ENCODE results near the gene CACNA1B.

The CACNA1B gene

DNA sequence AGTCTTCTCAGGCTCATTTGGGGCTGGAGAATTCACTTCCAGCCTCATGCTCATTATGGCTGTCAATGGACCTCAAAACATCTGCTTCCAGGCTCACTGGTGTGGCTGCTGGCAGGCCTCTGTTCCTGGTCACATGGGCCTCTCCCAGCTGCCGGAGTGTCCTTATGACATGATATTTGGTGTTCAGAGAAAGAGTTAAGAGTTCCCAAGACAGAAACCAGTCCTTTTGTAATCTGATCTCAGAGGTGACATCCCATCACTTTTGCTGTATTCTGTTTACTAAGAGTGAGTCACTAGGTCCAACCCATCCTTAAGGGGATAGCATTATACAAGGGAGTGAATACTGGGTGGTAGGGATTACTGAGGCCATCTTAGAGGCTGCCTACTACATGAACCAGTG is 104.6 kb downstream of the CACNA1B start:
- no peaks in the 10 kb centered on the region for H3K36me3 ChIP-seq (ENCODE audit: control insufficient read depth, insufficient read depth, low read length)
- H3K4me3 ChIP-seq (ENCODE audit: insufficient read depth, low read depth, low read length, poor library complexity, severe bottlenecking), result no peak overlapping the region
- no peak for DNase-seq
- no peak overlapping the region for H3K27ac ChIP-seq (ENCODE audit: insufficient read depth, low read length, poor library complexity, severe bottlenecking)
- no peaks in the 10 kb centered on the region for H3K27me3 ChIP-seq (replicated peaks; ENCODE audit: control insufficient read depth, insufficient read depth, low read length, poor library complexity, severe bottlenecking)
- no peaks in the 10 kb centered on the region for H3K4me1 ChIP-seq (ENCODE audit: control insufficient read depth, insufficient read depth, low read length, poor library complexity, severe bottlenecking)
- no peaks in the 10 kb centered on the region for H3K9me3 ChIP-seq (ENCODE audit: control insufficient read depth, low read length)

DNA sequence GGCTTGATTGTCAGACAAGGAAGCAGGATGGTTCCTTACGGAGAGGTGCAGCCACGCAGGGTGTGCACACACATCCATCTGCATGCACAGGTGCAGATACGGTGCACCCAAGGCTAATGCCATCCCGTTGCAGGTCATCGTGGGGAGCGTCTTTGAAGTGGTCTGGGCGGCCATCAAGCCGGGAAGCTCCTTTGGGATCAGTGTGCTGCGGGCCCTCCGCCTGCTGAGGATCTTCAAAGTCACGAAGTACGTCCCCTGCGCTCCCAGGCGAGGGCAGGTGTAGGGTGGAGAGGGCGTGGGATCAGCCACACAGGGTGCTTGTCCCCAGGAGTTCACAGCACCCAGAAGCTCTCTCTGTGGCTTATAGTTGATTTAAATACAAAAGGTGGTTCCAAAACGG is 106.4 kb downstream of the CACNA1B start:
- H3K36me3 ChIP-seq (ENCODE audit: control insufficient read depth, insufficient read depth, low read length), result no peaks in the 10 kb centered on the region
- no peak overlapping the region for H3K4me3 ChIP-seq (ENCODE audit: insufficient read depth, low read depth, low read length, poor library complexity, severe bottlenecking)
- H3K9me3 ChIP-seq (ENCODE audit: control insufficient read depth, low read length), result no peaks in the 10 kb centered on the region
- no peak for DNase-seq
- no peaks in the 10 kb centered on the region for H3K4me1 ChIP-seq (ENCODE audit: control insufficient read depth, insufficient read depth, low read length, poor library complexity, severe bottlenecking)
- H3K27ac ChIP-seq (ENCODE audit: insufficient read depth, low read length, poor library complexity, severe bottlenecking), result no peak overlapping the region
- H3K27me3 ChIP-seq (replicated peaks; ENCODE audit: control insufficient read depth, insufficient read depth, low read length, poor library complexity, severe bottlenecking), result no peaks in the 10 kb centered on the region

DNA sequence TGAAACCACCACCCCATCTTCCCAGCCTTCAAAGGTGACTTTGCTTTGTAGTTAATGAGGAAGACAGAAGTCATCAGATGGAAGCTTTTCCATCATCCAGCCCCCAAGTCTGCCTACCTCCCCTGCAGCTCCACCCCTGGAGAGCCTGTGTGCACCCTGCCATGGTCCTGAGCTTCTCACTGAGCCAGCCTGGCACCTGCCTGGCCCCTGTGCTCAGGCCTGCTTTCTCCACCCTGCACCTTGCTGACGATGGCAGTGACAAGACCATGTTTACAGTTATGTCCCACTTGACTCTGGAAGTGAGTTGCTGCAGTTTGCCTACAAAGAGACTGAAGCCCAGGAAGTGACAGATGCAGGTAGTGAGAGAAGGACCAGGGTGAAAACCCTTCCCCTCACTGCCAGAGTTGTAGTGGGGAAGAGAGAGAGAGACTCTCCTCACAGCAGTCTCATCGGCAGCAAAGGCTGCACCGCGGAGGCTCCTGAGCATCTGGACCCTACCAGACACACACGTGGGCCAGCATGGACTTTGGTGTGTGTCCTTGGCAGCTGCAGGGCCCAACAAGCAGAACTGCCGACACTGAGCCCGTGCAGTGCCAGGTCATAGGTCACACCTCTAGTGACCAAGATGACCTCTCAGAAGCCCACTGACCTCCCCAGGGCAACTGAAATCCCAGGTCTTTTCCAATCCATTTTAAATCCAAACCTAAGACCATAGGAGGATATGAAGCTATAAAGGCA is 107.1 kb downstream of the CACNA1B start:
- DNase-seq, result no peak
- Histone ChIP-seq H3K9me3 (ENCODE audit: control insufficient read depth, low read length) (no peaks in the 10 kb centered on the region), H3K27me3 (replicated peaks; ENCODE audit: control insufficient read depth, insufficient read depth, low read length, poor library complexity, severe bottlenecking) (no peaks in the 10 kb centered on the region), H3K27ac (ENCODE audit: insufficient read depth, low read length, poor library complexity, severe bottlenecking) (no peak overlapping the region), H3K36me3 (ENCODE audit: control insufficient read depth, insufficient read depth, low read length) (no peaks in the 10 kb centered on the region), H3K4me3 (ENCODE audit: insufficient read depth, low read depth, low read length, poor library complexity, severe bottlenecking) (no peak overlapping the region), H3K4me1 (ENCODE audit: control insufficient read depth, insufficient read depth, low read length, poor library complexity, severe bottlenecking) (no peaks in the 10 kb centered on the region)

DNA sequence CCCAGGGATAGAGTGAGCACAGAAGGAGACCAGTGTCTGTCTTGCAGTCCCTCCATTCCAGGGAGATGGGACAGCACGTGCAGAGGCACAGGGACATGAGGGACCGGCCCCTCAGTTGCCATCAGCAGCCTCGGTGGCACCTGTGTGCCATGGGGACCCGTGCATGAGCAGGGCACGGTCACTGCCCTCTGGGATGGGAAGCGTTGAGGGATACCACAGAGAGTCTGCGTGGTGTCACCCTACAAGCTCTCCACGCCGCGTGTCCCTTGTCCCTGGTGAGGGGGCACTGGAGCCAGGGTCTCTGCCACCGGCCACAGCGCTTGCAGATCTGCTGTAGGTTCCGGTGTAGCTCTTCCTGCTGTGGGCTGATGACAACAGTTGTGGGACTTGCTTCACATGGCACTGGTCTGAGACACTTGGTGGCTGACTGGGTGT is 108.1 kb downstream of the CACNA1B start:
- Histone ChIP-seq H3K4me3 (ENCODE audit: insufficient read depth, low read depth, low read length, poor library complexity, severe bottlenecking) (no peak overlapping the region), H3K27ac (ENCODE audit: insufficient read depth, low read length, poor library complexity, severe bottlenecking) (no peak overlapping the region), H3K9me3 (ENCODE audit: control insufficient read depth, low read length) (no peaks in the 10 kb centered on the region), H3K4me1 (ENCODE audit: control insufficient read depth, insufficient read depth, low read length, poor library complexity, severe bottlenecking) (no peaks in the 10 kb centered on the region), H3K36me3 (ENCODE audit: control insufficient read depth, insufficient read depth, low read length) (no peaks in the 10 kb centered on the region), H3K27me3 (replicated peaks; ENCODE audit: control insufficient read depth, insufficient read depth, low read length, poor library complexity, severe bottlenecking) (no peaks in the 10 kb centered on the region)
- no peak for DNase-seq

DNA sequence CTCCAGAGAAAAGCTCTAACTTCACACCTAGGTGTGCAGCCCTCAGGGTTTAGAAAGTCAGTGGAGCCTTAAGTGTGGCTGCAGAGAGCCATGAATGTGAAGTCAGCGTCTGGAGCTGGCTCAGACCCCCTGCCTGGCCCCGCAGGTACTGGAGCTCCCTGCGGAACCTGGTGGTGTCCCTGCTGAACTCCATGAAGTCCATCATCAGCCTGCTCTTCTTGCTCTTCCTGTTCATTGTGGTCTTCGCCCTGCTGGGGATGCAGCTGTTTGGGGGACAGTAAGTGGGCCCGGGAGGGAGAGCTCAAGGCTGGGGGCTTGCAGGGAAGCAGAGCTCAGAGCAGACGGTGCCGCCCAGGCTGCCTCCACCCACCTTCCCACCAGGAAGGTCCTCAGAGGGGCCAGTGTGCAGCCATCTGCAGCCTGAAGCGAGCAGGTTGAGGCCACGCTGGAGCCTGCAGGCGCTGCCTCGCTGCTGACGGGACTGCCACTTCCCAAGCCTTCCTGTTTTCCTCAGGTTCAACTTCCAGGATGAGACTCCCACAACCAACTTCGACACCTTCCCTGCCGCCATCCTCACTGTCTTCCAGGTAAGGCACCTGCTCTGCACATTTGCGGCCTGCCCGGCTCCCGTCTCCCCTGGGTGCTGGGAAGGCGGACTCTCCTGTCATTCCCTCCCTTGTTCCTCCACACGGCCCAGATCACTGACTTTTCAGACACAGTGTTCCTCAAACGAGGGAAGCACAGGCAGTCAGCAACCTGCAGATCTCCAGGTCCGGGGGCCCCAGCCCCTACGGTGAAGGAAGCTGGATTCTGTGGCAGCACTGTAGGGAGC is 108.9 kb downstream of the CACNA1B start:
- DNase-seq, result no peak
- Histone ChIP-seq H3K4me1 (ENCODE audit: control insufficient read depth, insufficient read depth, low read length, poor library complexity, severe bottlenecking) (no peaks in the 10 kb centered on the region), H3K9me3 (ENCODE audit: control insufficient read depth, low read length) (no peaks in the 10 kb centered on the region), H3K4me3 (ENCODE audit: insufficient read depth, low read depth, low read length, poor library complexity, severe bottlenecking) (no peak overlapping the region), H3K36me3 (ENCODE audit: control insufficient read depth, insufficient read depth, low read length) (no peaks in the 10 kb centered on the region), H3K27ac (ENCODE audit: insufficient read depth, low read length, poor library complexity, severe bottlenecking) (no peak overlapping the region), H3K27me3 (replicated peaks; ENCODE audit: control insufficient read depth, insufficient read depth, low read length, poor library complexity, severe bottlenecking) (no peaks in the 10 kb centered on the region)

DNA sequence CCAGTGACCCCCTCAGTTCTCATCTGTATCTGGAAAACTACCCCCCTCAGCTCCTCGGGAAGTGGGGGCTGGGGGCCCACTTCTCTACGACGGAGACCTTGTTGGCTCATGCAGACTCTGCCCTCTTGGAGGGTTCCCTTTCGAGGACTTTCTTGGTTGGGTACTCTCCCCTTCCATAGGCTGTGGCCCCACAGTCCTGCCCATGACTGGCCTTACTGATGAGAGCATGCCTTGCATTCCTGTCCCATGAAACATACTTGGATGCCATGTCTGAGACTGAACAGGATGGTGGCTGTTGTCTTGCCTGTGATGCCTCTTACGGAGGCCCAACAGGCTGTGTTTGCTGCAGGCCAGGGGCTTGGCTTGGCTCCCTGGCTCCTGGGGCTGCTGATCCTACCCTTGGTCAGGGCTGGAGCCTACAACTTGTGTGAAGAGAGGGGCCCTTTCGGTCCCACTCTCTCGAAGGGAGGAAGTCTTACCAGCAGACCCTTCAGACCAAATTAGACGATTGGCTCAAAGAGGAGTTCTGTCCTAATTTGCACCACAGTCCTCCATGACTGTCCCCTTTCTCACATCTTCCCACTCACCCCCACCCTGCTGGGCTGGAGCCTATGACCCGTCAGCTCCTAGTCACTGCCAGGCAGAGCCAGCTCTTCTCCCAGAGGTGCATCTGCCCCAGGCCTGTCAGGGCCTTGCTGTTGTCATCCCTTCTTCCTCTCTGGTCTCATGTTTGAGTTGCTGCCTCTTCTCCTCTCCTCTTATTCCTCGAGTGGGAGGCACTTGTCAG is 109.9 kb downstream of the CACNA1B start:
- Histone ChIP-seq H3K4me3 (ENCODE audit: insufficient read depth, low read depth, low read length, poor library complexity, severe bottlenecking) (no peak overlapping the region), H3K27me3 (replicated peaks; ENCODE audit: control insufficient read depth, insufficient read depth, low read length, poor library complexity, severe bottlenecking) (no peaks in the 10 kb centered on the region), H3K27ac (ENCODE audit: insufficient read depth, low read length, poor library complexity, severe bottlenecking) (no peak overlapping the region), H3K36me3 (ENCODE audit: control insufficient read depth, insufficient read depth, low read length) (no peaks in the 10 kb centered on the region), H3K4me1 (ENCODE audit: control insufficient read depth, insufficient read depth, low read length, poor library complexity, severe bottlenecking) (no peaks in the 10 kb centered on the region), H3K9me3 (ENCODE audit: control insufficient read depth, low read length) (no peaks in the 10 kb centered on the region)
- no peak for DNase-seq

DNA sequence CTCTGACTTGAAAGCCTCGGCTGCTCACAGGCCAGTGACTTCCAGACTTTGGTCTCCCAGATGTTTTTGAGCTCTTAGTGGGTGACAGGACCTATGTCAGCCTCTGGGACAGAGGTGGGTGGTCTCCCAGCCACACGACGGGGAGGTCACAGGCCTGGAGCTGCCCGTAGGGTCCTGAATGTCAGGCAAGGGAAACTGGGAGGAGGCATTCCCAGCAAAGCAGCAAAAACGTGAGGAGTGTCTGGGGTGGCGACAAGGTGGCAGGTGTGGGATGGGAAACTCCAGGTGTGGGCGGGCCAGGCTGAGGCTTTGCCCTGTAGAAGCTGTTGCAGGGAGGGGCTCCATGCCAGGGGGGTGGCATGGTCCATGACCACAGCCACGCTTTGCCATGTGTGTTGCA is 110.5 kb downstream of the CACNA1B start:
- H3K9me3 ChIP-seq (ENCODE audit: control insufficient read depth, low read length), result no peaks in the 10 kb centered on the region
- no peaks in the 10 kb centered on the region for H3K27me3 ChIP-seq (replicated peaks; ENCODE audit: control insufficient read depth, insufficient read depth, low read length, poor library complexity, severe bottlenecking)
- no peak overlapping the region for H3K27ac ChIP-seq (ENCODE audit: insufficient read depth, low read length, poor library complexity, severe bottlenecking)
- DNase-seq, result no peak
- no peaks in the 10 kb centered on the region for H3K4me1 ChIP-seq (ENCODE audit: control insufficient read depth, insufficient read depth, low read length, poor library complexity, severe bottlenecking)
- no peaks in the 10 kb centered on the region for H3K36me3 ChIP-seq (ENCODE audit: control insufficient read depth, insufficient read depth, low read length)
- no peak overlapping the region for H3K4me3 ChIP-seq (ENCODE audit: insufficient read depth, low read depth, low read length, poor library complexity, severe bottlenecking)

DNA sequence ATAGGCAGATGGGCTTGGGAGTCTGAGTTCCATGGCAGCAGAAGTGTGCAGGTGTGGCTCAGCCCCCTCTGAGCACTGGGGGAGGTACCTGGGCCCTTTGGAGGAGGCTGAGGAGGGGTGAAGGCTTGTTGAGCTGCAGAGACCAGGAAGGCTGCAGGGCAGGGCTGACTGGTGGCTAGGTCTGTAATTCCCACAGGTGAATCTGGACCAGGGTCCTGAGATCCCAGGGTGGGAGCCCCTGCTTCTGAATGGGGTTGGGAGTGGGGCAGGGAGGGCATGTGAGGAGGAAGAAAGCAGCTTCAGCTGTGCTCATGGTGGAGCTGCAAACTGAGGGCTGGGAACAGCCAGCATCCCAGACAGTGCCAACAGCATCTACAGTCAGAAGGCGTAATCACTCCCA is 111.1 kb downstream of the CACNA1B start:
- H3K27me3 ChIP-seq (replicated peaks; ENCODE audit: control insufficient read depth, insufficient read depth, low read length, poor library complexity, severe bottlenecking), result no peaks in the 10 kb centered on the region
- H3K4me3 ChIP-seq (ENCODE audit: insufficient read depth, low read depth, low read length, poor library complexity, severe bottlenecking), result no peak overlapping the region
- no peak for DNase-seq
- no peaks in the 10 kb centered on the region for H3K4me1 ChIP-seq (ENCODE audit: control insufficient read depth, insufficient read depth, low read length, poor library complexity, severe bottlenecking)
- H3K9me3 ChIP-seq (ENCODE audit: control insufficient read depth, low read length), result no peaks in the 10 kb centered on the region
- H3K36me3 ChIP-seq (ENCODE audit: control insufficient read depth, insufficient read depth, low read length), result no peaks in the 10 kb centered on the region
- H3K27ac ChIP-seq (ENCODE audit: insufficient read depth, low read length, poor library complexity, severe bottlenecking), result no peak overlapping the region

DNA sequence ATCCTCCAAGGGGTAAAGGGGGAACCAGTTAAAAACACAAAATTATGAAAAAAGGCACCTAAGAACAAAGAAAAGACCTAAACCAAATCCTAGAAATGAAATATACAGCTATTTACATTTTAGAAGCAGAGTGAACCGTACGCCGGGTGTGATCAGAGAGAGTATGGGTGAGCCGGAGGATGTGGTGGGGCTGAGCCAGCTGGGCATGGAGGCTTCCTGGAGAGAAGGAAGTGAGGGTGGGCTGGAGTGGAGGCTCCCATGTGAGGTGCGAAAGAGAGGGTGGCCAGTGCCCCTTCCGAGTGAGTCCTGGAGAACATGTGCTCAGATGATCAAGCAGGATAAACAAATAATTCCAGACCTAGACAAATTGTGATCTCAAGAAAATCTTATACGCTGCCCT is 111.6 kb downstream of the CACNA1B start:
- Histone ChIP-seq H3K9me3 (ENCODE audit: control insufficient read depth, low read length) (no peaks in the 10 kb centered on the region), H3K27ac (ENCODE audit: insufficient read depth, low read length, poor library complexity, severe bottlenecking) (no peak overlapping the region), H3K36me3 (ENCODE audit: control insufficient read depth, insufficient read depth, low read length) (no peaks in the 10 kb centered on the region), H3K4me3 (ENCODE audit: insufficient read depth, low read depth, low read length, poor library complexity, severe bottlenecking) (no peak overlapping the region), H3K27me3 (replicated peaks; ENCODE audit: control insufficient read depth, insufficient read depth, low read length, poor library complexity, severe bottlenecking) (no peaks in the 10 kb centered on the region), H3K4me1 (ENCODE audit: control insufficient read depth, insufficient read depth, low read length, poor library complexity, severe bottlenecking) (no peaks in the 10 kb centered on the region)
- no peak for DNase-seq
